T-helper 1 cell (primary cell): Measurements from ENCODE around the gene FANCC.

Source experiments
- DNase-seq, 5 donors: peaks; one replicate each; pipeline ENCODE4 v3.0.0-alpha.2; 2012 to 2020
- total RNA-seq, 4 donors: gene quantifications; one replicate each; lab custom pipeline; 2026; lab: John Stamatoyannopoulos, UW

The FANCC gene
- total RNA-seq, result 3.7 to 9.9 (median 5.0) reads per million in 4 donors

GRCh38 chr9:95317119-95317892 lies at the start of gene FANCC:
FANCC (minus strand) TSS chr9:95317709; CDS start chr9:95249291, 68,418 bp downstream.
- DNase-seq, result peak; percentile 65 to 87 (median 76)

GRCh38 chr9:95366731-95367325 lies 49.3 kb upstream of the FANCC start:
- no peak for DNase-seq

- no peak for DNase-seq
These were observed 48.3 kb upstream of the FANCC start for GRCh38 chr9:95365766-95366165.

GRCh38 chr9:95363051-95363841 lies 45.7 kb upstream of the FANCC start:
- DNase-seq, result no peak

- DNase-seq, result no peak
These were observed 43.4 kb upstream of the FANCC start for GRCh38 chr9:95360866-95361265.

GRCh38 chr9:95357316-95357715 lies 39.8 kb upstream of the FANCC start:
- DNase-seq, result no peak

DNA sequence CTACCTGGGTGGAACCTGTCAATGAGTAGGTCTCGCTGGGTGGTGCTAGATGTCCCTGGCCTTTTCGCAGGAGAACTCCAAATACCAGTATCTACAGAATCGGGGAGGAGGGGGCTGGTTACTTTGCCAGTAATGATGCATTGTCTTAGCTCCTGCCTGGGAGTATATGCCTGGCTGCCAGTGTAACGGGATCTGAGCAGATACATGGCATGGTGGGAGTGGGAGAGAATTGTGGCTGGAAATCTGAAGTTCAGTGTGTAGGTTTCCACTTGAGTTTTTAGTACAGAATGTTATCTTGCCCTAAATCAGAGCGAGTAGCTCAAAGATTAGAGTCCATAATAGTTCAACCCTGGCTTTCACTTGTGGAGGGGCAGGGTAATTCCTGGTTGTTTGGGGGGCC lies 38.0 kb upstream of the FANCC start:
- DNase-seq, result no peak

GRCh38 chr9:95351051-95351450 lies 33.5 kb upstream of the FANCC start:
- no peak for DNase-seq

DNA sequence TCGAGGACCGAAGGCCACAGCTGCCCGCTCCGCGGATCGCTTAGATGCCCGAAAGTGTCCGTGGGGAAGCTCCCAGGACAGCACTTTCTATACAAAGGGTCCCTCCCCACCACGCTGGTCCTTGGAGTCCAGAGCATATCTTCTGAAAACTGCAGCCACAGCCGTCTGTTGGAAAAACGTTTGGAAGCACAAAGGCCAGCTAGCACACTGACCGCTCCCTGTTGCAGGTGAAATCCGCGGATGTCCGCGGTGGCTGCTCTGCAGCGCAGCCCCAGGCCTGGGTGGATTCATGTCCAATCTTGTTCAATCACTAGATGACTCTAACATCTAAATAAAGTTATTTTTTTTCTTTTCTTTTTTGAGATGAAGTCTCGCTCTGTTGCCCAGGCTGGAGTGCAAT lies 32.8 kb upstream of the FANCC start:
- no peak for DNase-seq

DNA sequence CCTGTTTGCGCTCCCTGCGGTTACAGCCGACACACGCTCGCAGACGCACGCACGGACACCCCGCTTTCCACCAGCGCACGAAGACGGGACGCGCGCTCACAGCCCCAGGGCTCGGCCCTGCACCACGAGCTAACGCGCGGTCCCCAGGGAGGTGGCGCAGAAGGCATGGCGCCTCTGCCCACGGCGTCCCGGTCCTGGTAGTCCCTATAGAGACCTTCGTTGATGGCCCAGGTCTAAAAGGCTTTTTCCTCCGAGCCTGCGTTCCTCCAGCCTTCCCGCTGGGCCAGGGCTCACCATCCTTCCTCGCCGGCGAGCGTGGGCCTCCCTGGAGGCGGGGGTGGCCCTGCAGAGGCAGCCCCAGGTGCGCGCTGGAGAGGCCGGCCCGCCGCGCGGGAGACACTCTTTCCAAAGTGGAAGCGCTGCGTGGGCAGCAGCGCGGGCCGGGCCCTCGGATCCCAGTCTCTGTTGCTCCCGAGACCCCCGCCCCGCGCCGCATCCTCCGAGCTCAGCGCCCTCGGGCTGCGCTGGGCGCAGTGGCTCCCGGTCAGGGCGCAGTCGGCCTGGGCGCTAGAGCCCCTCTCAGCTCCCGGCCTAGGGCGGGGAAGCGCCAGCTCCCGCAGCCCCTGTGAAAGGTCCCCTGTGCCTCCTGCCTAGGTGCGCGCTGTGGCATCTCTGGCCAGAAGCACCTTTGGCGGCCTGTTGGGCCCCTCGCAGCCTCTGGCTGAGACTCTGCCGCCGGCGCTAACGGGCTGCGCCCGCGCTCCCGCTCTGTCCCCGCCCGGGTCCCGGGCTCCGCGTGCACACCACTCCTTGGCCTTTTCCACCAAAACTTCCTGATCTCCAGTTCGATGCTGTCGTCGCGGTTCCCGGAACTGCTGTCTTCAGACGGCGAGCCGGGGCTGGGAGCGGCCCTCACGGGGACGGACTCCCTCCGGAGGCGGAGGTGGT lies 31.9 kb upstream of the FANCC start:
- no peak for DNase-seq

GRCh38 chr9:95346021-95346420 lies 28.5 kb upstream of the FANCC start:
- DNase-seq, result no peak

GRCh38 chr9:95344735-95345325 lies 27.3 kb upstream of the FANCC start:
- DNase-seq, result no peak

DNA sequence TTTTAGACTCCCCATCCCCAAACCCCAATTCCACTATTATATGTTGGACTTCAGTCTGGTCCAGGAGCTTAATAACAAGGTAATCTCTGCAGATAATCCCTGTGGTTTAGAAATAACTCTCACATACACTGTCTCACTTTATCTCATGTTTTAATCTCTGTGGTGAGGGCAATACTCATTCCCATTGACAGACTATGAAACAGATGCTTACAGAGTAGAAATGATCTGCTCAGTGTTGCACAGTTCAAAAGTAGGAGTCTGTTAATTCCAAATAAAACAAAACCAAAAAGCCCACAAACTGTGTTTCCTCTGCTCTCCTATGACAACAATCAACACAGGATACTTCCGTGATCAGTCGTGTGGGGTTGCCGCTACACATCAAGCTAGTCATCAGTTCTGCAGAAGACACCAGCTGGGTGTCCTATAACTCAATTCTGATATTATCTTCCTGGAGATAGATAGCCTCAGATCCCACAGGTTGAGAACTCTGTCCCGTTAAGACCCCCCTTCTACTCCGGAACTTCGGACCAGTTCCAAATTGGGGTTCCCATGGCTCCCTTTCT lies 26.3 kb upstream of the FANCC start:
- peak in 1 of 5 donors; percentile 20 for DNase-seq

DNA sequence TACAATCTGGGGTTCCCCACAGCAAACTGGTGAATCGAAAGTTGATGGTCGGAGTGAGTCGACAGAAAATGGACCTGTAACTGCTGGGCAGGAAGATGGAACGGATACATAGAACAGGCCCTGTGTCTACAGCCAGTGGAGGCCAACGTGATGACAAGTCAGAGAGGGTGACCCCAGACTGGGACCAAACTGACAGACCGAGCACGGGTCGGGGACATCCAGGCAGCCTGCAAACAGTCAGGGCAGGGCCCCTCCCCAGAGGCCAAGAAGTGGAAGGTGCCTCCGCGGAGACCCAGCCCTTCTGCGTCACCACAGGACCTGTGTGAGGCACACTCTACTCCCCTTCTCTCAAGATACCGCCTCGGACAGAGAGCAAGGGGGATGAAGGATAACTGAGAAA lies 25.1 kb upstream of the FANCC start:
- no peak for DNase-seq

DNA sequence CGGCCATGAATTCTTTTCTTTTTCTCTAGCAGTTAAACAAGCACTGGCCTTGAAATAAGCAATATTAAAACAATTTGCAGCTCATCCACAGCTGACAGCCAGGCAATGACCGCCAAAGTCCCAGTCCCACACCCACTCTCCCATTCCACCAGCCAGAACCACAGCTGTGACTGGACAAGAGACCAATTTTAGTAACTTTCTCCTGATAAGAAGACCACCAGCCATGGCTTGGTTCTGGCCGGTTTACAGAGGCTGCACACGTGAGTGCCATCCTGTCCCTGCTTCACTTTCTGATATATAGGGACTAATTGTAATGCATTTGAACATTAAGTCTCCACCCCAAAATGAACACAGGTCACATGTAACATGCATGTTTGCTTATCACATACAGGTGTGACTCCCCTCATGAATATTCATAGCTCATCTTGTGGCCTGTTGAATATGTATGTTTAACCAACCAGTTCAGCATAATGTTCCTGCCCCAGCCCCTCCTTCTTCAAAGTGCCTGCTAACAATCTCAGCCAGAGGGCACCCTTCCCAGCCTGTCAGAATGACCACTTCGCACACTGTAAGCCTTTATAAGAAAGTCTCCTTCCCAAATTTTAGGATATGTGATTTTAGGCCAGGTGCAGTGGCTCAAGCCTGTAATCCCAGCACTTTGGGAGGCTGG lies 23.9 kb upstream of the FANCC start:
- no peak for DNase-seq

- DNase-seq, result no peak
These were observed 20.7 kb upstream of the FANCC start for GRCh38 chr9:95338243-95338642.

GRCh38 chr9:95336281-95336680 lies 18.8 kb upstream of the FANCC start:
- no peak for DNase-seq

GRCh38 chr9:95333426-95333825 lies 15.9 kb upstream of the FANCC start:
- DNase-seq, result no peak

DNA sequence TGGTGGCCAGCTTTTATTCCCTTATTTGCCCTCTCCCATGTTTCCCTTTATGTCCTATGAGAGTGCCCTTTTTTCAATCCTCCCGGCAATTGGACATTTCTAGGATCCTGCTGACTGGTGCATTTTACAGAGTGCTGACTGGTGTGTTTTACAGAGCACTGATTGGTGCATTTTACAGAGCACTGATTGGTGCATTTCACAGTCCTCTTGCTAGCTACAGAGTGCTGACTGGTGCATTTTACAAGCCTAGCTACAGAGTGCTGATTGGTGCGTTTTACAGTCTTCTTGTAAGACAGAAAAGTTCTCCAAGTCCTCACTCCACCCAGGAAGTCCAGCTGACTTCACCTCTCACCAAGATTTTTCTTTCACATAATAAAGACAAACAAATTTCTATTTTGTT lies 15.4 kb upstream of the FANCC start:
- DNase-seq, result no peak

DNA sequence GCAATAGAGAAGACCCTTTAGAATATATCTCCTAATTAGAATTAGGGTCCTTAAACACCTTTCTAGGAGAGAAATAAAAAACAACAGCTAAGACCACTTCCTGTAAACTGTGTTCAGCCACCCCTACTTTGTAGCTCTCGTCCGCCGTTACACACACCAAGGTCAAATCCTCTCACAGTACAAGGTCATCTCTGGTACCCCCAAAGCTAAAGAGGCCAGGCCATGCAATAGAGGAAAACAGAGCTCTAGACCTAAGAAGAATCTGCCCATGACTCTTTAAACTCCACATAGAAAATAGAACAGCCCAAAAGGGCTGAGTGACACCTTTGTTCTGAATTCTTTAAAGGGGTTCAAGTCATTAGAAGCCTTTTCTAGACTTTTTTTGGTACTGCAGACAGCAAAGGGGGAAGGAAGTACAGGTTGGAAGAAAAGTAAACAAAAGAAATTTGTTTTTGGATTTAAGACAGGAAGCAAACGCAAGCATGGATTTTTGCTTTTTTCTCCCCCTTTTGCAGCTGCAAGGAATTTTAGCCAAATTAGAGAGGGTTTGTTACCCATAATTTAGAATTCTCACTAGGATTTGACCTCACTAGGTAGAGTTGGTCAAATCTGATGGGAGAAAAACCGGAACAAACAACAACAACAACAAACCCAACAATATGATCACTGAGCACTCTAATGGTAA lies 13.4 kb upstream of the FANCC start:
- no peak for DNase-seq
